Testis (tissue), 2 donors: Measurements from ENCODE around the gene PRAMEF1.

Source experiments
- POLR2A ChIP-seq: fragments of 450-650 bp; IDR thresholded peaks from one replicate; pipeline ENCODE4 v1.6.1; 2017; ENCODE audit warnings: antibody characterized with exemption, mild to moderate bottlenecking, moderate library complexity
- TF ChIP-seq, protein P1 (sequence below), 3 experiments: fragments of 450-650 bp in 2 of 3; fragments of 200-600 bp in 1 of 3; sonication (generic) in 1 of 3; IDR thresholded peaks; one replicate each; pipeline ENCODE4 v1.5.1; 2016 to 2019; ENCODE audit warnings: antibody characterized with exemption in 3 of 3, mild to moderate bottlenecking in 2 of 3, moderate library complexity in 1 of 3

DNA sequence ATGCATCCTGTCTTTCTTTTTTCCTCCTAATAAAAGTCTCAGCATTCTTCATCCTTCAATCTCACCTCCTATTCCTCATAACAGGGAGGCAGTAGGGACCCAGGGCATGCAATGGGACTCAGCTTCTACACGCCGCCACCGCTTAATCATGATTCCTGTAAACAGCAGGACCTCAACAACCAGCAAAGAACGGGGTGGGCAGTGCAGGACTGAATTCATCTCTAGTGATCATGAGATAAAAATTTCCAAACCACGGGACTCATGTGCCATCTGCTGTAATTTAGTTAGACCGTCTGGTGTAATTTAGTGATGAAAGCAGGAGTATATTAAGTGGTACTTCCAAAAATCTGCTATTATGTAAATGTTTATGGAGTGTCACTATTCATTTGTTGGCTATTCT lies 12.3 kb upstream of the PRAMEF1 start:
- TF ChIP-seq, protein P1, sequence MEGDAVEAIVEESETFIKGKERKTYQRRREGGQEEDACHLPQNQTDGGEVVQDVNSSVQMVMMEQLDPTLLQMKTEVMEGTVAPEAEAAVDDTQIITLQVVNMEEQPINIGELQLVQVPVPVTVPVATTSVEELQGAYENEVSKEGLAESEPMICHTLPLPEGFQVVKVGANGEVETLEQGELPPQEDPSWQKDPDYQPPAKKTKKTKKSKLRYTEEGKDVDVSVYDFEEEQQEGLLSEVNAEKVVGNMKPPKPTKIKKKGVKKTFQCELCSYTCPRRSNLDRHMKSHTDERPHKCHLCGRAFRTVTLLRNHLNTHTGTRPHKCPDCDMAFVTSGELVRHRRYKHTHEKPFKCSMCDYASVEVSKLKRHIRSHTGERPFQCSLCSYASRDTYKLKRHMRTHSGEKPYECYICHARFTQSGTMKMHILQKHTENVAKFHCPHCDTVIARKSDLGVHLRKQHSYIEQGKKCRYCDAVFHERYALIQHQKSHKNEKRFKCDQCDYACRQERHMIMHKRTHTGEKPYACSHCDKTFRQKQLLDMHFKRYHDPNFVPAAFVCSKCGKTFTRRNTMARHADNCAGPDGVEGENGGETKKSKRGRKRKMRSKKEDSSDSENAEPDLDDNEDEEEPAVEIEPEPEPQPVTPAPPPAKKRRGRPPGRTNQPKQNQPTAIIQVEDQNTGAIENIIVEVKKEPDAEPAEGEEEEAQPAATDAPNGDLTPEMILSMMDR (IDR thresholded peaks at IDR 0.05), result no peak
- TF ChIP-seq POLR2A, result no peak
